Vagina (tissue), 2 donors: ENCODE measurements around the gene POLR2I.

Experiments used
- CTCF ChIP-seq, 3 experiments: fragments of 450-650 bp in 2 of 3; fragments of 200-600 bp in 1 of 3; sonication (generic) in 1 of 3; IDR thresholded peaks; one replicate each; pipeline ENCODE4 v1.5.1; 2017 to 2019; ENCODE audit warnings: antibody characterized with exemption in 3 of 3, mild to moderate bottlenecking in 2 of 3, moderate library complexity in 2 of 3
- POLR2A ChIP-seq, 2 donors: fragments of 450-650 bp; IDR thresholded peaks; one replicate each; pipeline ENCODE4 v1.6.1; 2017; ENCODE audit warnings: antibody characterized with exemption in 2 of 2, mild to moderate bottlenecking in 2 of 2, moderate library complexity in 2 of 2

GRCh38 chr19:36140304-36141038 is 25.8 kb upstream of the POLR2I start:
- no peak for TF ChIP-seq POLR2A (IDR thresholded peaks at IDR 0.05)
- TF ChIP-seq CTCF (IDR thresholded peaks at IDR 0.05), result no peak
